ENCODE data around the gene MNDA.

- TF ChIP-seq CREB1 (IDR thresholded peaks at IDR 0.05; ENCODE audit: low read depth) (no peak), CEBPB (IDR thresholded peaks at IDR 0.05) (no peak), TEAD4 (IDR thresholded peaks at IDR 0.05) (no peak), RAD21 (IDR thresholded peaks at IDR 0.05; ENCODE audit: low read depth) (no peak), TAF1 (IDR thresholded peaks at IDR 0.05; ENCODE audit: low read depth) (no peak), EP300 (IDR thresholded peaks at IDR 0.05; ENCODE audit: borderline replicate concordance) (no peak), REST (IDR thresholded peaks at IDR 0.05; ENCODE audit: low read depth) (no peak), MAX (IDR thresholded peaks at IDR 0.05) (no peak), YY1 (IDR thresholded peaks at IDR 0.05; ENCODE audit: low read depth) (no peak), ZBTB7A (IDR thresholded peaks at IDR 0.05; ENCODE audit: low read depth) (no peak), EGR1 (IDR thresholded peaks at IDR 0.05) (no peak)
Measured at GRCh38 chr1:158838660-158839059, 7.5 kb downstream of the MNDA start.
